Measurements from ENCODE around the gene CKLF.
A peak's percentile ranks its signal among the peaks of the same experiment; 100 is the strongest.

Gene CKLF

DNA sequence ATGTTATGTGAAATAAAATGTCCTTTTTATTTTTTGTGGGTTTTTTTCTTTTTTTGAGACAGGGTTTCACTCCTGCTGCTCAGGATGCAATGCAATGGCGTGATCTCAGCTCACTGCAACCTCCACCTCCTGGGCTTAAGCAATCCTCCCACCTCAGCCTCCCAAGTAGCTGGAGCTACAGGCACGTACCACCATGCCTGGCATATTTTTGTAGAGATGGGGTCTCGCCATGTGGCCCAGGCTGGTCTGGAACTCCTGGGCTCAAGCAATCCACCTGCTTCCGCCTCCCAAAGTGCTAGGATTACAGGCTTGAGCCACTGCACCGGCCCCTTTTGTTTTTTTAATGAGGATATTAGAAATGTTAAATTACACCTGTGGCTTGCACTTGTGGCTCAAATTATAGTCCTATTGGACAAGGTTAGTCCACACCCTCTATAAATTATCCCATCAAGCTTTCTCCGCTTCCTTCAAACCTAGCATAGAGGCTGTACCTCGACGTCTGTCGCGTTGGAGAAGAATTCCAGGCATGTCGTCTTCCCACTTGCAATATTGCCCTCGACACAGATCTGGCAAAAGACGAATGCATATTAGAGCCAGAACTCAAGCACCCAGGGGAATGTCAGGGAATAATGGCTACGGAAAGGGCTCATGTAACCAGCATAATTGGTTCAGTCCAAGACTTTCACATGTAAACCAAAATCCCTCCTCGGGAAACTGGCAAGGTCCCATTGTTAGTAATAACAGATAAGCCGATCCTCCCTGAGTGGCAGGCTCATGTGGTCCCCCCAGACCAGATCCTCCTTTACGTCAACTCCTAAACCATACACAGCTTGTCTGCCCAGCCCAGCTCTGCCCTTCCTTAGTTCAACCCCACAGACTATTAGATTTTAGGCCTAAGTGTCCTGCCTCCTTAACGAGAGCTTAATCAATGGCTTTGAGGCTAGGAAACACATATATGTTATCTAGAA, 10.7 kb upstream of the CKLF start:
- no peak for DNase-seq

DNA sequence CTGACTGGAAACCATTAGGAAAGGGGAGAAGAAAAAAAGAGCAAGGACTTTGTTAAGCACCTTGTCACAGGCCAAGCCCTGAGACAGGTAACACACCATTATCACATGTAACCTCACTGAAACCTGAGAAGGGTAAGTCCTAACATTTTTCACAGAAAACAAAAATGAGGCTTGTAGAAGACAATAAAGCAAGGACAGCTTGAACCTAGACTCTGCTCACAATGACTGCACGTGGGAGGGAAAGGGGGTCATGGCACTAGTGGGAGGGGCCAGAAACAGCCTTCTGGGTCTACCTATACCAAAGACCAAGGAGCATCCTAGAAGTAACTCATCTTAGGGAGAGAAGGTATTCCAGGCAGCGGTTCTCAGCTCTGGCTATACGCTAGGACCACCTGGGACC, 10.0 kb upstream of the CKLF start:
- no peak for DNase-seq

DNA sequence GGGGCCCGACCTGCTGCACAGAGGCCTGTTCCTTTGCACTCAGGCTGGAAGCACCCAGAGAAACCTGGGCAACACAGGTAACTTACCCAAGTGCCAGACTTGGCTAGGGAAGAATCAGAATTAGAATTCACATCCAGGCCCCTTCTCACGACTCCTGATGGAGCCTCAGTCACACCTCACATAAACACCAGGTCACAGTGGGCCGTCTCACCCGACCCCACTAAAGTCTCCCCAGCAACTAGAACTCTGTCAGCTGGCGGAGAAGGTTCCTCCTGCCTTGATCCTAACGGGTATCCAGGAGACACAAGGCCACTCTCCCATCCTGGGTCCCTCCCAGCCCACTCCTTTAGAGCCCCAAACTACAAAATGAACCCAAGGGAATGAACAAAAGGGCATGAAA, 8.8 kb upstream of the CKLF start:
- no peak for DNase-seq

DNA sequence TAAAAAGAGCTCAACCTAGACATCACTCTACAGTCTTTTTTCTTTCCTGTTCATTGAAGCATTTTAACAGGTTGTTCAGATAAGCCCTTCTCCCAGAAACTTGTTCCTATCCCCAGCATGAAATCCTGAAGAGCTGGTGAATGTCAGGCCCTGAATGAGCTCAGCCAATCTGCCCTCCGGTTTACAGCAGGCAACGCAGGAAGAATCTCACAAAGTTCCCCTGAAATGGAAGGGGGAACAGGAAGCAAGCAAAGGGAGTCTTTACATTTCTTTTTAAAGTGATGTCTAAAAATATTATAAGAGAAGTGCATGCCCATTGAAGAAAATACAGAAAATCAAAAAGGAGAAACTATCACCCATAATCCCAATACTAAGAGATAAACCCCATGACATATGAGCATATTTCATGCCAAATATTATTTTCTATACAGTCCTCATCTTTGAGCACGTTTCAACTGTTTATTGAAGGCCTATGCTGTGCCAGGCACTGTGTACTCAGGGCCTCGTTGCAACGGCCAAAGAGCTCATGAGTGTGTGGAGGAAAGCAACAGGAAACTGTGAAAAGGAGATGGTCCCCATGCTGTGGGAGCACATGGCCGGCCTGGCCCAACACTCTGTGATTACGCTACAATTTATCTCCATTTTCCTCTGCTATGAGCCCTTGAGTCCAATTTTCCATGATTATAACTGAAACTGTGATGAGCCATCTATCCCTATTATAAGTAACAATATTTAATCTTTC, 8.2 kb upstream of the CKLF start:
- no peak for DNase-seq

DNA sequence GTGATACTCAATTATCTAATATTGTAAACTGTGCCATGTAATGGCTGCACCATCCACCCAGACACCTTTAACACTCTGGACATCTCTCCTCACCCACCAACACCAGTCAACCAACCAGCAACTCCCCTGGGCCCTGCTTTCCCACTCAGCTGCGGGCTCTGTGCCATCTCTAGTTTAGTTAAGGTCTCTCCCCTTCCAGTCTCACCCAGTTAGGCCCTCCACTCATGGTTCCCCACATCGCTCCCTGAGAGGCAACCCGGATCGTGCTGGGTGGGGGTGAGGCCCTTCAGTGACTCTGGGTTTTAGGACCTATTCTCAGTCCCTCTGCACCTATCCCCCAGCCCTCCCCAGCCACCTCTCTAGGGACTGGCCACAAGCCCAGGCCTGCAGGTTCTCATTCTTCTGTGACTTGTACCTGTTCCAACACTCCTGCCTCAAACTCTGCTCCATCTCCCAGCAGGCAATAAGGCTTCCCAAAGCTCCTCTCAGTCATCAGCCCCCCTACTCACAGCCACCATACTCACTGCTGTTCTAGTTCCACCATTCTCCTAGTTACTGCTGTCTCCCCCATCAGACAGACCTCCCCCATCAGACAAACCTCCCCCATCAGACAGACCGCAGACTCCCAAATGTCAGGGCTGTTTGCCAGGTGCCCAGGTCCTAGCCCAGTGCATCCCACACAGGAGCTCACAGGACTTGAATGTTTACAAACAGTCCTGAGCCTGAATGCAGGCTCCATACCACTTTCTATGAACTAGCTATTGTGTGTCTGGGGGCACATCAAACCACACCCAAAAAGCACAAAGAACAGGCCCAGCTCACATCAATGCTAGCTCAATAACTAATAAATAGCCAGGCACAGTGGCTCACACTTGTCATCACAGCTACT, 5.0 kb upstream of the CKLF start:
- DNase-seq = no peak

DNA sequence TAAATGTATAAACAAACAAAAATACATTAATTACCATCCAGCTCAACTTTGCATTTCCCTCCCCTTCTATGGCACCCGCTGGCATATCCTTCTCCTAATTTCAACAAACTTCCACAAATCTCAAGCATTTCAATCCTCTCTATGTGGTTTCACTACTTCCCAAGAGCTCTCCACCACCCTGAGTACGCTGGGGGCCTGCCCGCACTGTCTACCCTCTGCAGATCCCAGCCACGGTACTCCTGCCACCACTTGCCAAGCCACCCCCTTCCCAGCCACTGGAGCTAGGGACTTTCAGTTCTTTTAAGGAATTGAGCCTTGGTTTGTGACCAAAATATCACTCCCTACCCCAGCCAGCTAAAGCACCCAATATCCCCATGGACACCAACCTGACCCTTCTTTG, 4.3 kb upstream of the CKLF start:
- DNase-seq = no peak

DNA sequence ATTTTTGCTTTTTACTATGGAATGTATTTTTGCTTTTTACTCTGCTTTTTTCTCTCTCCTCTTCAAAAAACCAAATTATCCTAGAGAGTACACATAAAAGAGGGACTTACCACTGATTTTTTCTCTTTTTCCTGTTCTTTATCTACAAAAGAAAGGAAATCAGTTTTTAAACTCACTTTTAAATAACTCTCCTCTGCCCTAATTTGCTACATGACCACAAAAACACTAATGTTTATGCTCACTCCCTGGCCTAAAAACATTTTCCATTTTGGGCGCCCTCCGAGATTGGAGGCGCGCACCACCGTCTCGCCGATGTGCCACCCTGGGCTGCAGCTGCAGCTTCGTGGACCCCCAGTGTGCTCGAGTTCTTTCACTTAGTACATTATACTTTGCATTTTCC, 3.5 kb upstream of the CKLF start:
- DNase-seq = no peak

DNA sequence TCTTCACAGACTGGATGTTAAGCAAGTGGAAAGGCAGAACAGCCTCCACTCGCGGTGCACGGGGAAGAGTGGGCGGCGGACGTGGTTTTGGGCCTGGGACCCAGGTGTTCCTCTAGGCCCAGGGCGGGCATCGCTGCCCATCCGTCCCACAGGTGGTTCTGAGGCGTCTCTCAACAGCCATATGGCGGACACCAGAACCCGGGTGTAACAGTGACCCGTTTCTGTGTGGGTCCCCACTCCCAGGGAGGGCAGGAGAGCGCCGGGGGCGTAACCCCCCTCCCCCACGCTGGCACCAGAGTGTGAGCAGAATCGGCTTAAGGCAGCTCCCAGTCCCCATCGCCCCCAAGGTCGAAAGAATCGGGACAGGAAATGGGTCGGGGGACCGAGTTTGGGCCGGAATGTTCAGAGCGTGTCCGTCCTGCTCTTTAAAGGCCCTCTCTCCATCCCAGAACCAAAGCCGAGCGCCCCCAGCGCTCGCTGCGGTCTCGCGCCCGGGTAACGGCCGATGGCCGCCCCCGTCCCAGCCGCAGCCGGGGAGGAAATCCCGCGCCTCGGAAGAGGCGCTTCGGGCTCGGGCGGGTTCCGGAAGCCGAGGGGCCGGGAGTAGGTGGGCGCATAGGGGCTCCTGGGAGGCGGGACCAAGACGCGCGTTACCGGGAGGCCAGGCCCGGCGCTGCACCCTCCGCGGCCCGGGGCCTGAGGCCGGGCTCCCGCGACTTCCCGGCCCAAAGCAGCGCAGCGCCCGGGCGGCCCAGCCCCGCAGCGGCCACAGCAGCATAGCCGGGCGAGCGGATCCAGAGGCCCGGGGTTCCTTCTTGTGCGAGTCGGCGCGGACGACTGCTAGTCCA, 2.9 kb upstream of the CKLF start, which contains the start of gene TK2:
Gene TK2 (minus strand): TSS at position 839 of the 848 bp plus-strand sequence. CDS start 61 bp downstream, at position 778.
- DNase-seq = peak in 51 of 58 donors; percentile 27 to 87 (median 67)

DNA sequence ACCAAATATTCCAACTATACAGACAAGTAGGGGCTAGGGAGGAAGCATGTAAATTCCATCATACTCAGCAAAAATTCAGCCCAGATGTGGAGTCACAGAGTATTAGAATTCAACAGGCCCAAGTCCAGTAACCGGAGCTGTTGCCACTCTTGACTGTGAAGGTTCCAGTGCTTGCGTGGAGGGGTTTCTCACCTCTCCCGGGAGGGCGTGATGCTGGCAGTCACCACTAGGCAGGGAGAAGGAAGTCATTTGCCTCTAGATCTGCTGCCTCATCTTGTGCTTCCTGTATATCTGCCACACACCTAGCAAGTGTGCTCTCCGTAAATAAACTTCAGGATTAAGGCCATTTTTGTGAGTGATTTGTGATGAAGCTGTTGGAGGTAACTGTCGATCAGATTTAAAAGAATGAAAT, 1.0 kb upstream of the CKLF start:
- peak in 2 of 58 donors; percentile 6 to 7 for DNase-seq

DNA sequence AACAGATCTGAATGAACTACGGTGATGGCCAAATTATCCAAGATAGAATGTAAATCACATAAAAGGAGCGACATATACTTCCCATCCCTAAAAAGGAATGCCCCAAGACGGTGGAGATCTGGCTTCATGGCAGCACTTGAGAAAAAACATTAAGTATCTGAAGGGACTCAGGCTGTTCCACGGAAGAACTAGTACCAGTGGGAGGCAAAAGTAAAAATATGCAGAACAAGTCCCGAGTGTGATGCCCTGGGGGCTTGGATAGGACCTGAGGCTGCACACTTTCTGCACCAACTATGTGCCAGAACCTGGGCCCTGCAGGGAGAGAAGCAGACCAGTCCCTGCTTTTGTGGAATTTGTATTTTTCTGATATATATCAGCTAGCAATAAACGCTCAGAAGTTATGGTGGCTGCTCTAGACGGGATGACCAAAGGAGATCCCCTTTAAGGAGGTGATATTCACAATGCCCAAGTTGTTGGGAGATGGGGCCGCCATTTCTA, 539 bp upstream of the CKLF start:
- peak in 3 of 58 donors; percentile 38 to 60 (median 42) for DNase-seq

DNA sequence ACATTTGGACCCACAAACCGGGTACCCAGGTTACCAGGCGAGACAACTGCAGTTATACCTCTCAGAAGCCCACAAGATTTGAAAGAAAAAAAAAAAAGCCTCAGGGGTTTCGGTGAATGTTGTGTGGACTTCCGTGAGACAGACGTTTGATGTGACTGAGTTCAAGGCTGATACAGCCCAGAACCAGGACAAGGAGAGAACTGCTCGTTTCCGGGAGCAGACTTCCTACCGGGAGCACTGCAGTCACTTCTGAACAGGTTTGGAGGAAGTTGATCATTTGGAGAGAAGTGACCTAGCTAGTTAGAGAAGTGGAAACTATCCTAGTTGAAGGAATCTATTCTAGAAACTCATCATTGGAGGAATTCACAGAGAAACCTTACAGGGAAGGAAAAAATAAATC, 847 bp downstream of the CKLF start:
- DNase-seq = no peak

DNA sequence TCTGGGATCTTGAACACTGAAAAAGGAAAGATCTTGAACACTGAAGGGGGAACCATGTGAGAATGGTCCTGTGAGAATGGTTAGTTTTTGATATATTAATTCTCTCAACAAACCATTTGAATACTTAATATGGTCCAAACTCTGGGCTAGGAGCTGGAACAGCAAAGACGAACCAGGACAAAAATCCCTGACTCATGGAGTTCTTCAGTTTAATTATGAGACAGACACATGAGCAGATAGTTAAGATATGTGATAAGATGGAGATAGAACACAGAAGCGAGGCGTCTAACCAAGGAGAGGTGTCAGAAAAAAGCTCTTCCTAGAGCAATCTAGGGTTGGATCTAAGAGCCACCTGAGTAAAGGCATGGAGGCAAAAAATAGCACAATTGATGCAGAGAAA, 1.6 kb downstream of the CKLF start:
- no peak for DNase-seq

DNA sequence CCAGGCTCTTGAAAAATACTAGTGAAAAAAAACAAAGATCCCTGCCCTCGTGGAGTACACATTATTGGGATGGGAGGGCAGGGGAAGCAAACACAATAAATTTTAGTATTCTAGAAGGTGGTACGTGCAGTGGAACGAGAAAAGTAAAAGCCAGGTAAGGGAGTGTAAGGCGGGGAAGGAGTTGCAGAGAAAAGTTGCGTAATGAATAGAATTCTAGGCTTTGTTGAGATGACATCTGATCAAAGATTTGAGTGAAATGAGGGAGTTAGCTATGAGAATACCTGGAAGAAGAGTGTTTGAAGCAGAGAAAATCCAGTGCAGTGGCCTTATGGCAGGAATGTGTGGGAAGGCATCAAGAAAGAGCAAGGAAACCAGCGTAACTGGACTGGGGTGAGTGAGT, 2.1 kb downstream of the CKLF start:
- DNase-seq = no peak

DNA sequence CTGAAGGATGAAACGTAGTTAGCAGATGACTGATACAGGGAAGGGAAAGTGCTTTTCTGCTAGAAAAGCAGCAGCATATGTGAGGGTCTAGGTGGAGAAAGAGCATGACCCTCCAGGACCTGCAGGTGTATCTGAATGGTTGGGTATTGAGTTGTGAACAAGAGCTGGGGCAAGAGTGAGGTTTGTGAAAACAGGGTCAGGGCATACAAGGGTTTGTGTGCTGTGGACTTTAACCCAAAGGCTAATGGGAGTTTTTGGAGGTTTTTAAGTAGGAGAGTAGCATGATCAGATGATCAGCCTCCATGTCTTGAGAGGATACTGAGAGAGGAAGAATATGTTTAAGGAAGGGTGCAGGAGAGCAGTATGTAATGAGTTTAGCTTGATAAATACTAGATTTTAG, 7.7 kb downstream of the CKLF start:
- no peak for DNase-seq

DNA sequence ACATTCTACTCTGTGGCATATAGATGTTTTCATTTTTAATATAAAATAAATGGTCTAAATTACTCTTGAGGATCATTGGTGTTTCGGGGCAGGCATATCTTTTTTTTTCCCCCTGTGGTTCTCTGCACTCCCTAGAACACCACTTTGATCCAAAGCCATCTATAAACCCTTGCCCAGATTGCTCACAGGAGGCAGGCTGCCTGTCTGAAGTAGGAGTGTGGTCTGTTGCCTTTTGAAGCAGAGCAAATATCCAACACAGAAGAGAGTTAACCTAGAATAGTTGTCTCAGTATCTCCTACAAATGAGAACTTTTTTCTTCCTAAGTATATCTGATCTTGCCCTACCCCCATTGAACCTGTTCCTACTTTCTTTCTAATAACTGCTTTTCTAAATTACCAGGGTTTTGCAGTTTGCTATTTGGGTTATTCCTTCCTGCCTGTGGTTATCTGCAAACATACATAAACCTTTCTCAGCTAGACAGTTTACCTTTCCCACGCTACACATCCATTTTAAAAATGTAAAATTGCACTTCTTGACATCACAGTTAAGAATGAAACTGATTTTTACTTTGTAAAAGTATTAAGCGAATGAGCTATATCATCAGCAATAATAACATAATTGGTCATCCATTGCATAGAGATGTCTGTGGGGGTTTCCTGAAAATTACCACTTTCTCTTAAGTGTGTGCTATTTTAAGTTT, 9.2 kb downstream of the CKLF start:
- no peak for DNase-seq

DNA sequence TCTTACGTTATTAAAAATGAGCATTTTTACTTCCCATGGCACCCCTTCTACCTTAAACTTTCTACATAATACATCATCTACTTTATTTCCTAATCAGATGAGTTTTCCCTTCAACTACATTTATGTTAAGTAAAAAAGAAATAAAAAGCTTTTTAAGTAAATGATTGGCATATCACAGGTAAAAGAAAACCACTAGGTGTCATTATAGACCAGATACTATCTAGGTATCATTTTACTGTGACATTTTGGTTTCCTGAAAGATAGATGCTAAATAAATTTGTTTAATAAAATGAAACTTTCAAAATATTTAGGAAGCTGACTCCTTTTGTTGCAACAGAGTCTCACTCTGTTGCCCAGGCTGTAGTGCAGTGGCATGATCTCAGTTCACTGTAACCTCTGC, 10.0 kb downstream of the CKLF start:
- DNase-seq = no peak

DNA sequence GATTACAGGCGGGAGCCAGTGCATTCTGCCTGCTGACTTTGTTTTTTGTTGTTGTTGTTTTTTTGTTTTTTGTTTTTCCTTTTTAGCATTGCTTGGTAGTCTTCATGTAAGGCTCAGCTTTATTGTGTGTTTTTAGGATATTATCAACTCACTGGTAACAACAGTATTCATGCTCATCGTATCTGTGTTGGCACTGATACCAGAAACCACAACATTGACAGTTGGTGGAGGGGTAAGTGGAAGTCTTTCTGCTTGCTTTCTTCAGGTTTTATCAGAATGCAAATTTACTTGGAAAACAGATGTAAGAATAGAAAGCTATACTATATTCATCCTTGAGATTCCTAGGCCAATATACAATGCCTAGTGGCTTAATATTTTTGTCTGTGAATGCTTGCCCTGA, 10.6 kb downstream of the CKLF start:
- no peak for DNase-seq

DNA sequence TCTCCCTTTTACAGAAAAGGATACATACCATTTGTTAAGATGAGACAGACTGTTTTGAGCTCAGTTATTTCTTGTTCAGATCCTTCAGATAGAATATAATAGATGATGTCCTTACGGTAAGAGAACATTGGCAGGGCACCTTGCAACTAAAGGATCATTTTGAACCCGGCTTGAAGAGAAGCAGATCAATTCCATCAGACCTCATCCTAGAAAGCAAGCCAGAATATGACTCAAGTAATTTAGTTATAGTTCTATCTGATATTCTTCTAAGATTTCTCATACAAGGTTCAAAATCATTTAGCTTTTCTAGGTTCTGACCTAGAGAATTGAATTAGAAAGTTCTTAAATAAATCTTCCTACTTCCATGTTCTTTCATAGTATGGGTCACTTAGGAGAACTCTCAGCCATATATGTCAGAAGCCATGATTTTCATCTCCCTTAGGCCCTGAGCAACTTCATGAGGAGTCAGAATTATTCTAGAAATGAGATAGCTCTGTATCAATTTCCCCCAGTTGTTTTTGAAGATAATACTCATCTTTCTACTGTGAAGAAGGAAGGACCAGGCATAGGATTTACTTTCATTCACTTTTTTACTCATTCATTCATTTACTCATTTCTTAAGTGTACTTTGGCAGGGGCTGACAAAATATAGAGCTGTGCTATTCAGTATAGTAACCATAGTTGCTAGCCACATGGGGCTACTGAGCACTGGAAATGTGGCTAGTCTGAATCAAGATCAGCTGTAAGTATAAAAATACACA, 11.4 kb downstream of the CKLF start:
- DNase-seq = no peak

All from anterior cingulate cortex (tissue), 58 donors.